Choroid plexus epithelial cell (primary cell): ENCODE data around the gene SLC25A1.

ENCODE experiments used
- DNase-seq: peaks from one replicate; pipeline ENCODE4 v3.0.0-alpha.2; 2010; ENCODE audit warnings: low read depth
- H3K4me3 ChIP-seq: 2 replicates; pipeline ENCODE4 v1.5.1; 2011; ENCODE audit warnings: low read depth, mild to moderate bottlenecking, control low read depth, low read length, moderate library complexity
- CTCF ChIP-seq: conservative IDR thresholded peaks from 2 replicates; pipeline ENCODE4 v1.5.1; 2011; ENCODE audit warnings: low read depth, mild to moderate bottlenecking, control low read depth, inconsistent platforms, low read length, moderate library complexity

Gene SLC25A1

GRCh38 chr22:19178657-19179496 lies at the start of gene SLC25A1:
Gene SLC25A1 (minus strand): TSS chr22:19178736. CDS start chr22:19178673, 63 bp downstream.
- peak; percentile 89 for DNase-seq
- TF ChIP-seq CTCF = no peak
- H3K4me3 ChIP-seq = peak within 1 kb of the TSS; percentile 80

GRCh38 chr22:19228179-19228578 lies 49.6 kb upstream of the SLC25A1 start:
- no peak for DNase-seq
- no peak overlapping the region for H3K4me3 ChIP-seq
- no peak for TF ChIP-seq CTCF

GRCh38 chr22:19226428-19226827 lies 47.9 kb upstream of the SLC25A1 start:
- no peak overlapping the region for H3K4me3 ChIP-seq
- no peak for DNase-seq
- TF ChIP-seq CTCF = no peak

GRCh38 chr22:19225560-19225959 lies 47.0 kb upstream of the SLC25A1 start:
- no peak for DNase-seq
- no peak overlapping the region for H3K4me3 ChIP-seq
- TF ChIP-seq CTCF = no peak

- DNase-seq = no peak
- no peak overlapping the region for H3K4me3 ChIP-seq
- no peak for TF ChIP-seq CTCF
Observed at GRCh38 chr22:19224985-19225384, 46.4 kb upstream of the SLC25A1 start.

GRCh38 chr22:19224557-19224956 lies 46.0 kb upstream of the SLC25A1 start:
- no peak overlapping the region for H3K4me3 ChIP-seq
- no peak for DNase-seq
- TF ChIP-seq CTCF = no peak

GRCh38 chr22:19223617-19224016 lies 45.1 kb upstream of the SLC25A1 start:
- no peak overlapping the region for H3K4me3 ChIP-seq
- no peak for TF ChIP-seq CTCF
- DNase-seq = no peak
